GM23248 (cell line): Measurements from ENCODE around the gene SKAP1. TPM values are rescaled to one million over a fixed set of nuclear protein-coding genes. Genes with fewer than 3 reads are reported as not detected.

Source experiments
- DNase-seq: peaks from one replicate; pipeline ENCODE4 v3.0.0-alpha.2; 2015
- H2AFZ ChIP-seq: fragments of 200-600 bp; sonication (generic); 2 replicates; pipeline ENCODE4 v1.6.1; 2016; ENCODE audit warnings: antibody characterized with exemption
- H3F3A ChIP-seq: fragments of 200-600 bp; sonication (generic); 2 replicates; pipeline ENCODE4 v1.6.1; 2016; ENCODE audit warnings: mild to moderate bottlenecking, antibody characterized with exemption, mixed run types; ENCODE audit not compliant: insufficient read depth
- H3K27ac ChIP-seq: fragments of 200-600 bp; sonication (generic); 2 replicates; pipeline ENCODE4 v1.5.1; 2016; ENCODE audit warnings: mild to moderate bottlenecking
- H3K27me3 ChIP-seq: fragments of 200-600 bp; sonication (generic); replicated peaks from 2 replicates; pipeline ENCODE4 v1.6.1; 2016; ENCODE audit warnings: mild to moderate bottlenecking; ENCODE audit not compliant: insufficient read depth
- H3K36me3 ChIP-seq: fragments of 200-600 bp; sonication (generic); 2 replicates; pipeline ENCODE4 v1.6.1; 2016; ENCODE audit warnings: low read depth, mild to moderate bottlenecking
- H3K4me1 ChIP-seq: fragments of 200-600 bp; sonication (generic); 2 replicates; pipeline ENCODE4 v1.6.1; 2016; ENCODE audit warnings: mild to moderate bottlenecking; ENCODE audit not compliant: insufficient read depth
- H3K4me2 ChIP-seq: fragments of 200-600 bp; sonication (generic); one replicate; pipeline ENCODE4 v1.6.1; 2016; ENCODE audit warnings: mild to moderate bottlenecking; ENCODE audit not compliant: unreplicated experiment
- H3K4me3 ChIP-seq: fragments of 200-600 bp; sonication (generic); 2 replicates; pipeline ENCODE4 v1.5.1; 2016; ENCODE audit warnings: mild to moderate bottlenecking
- H3K79me2 ChIP-seq: fragments of 200-600 bp; sonication (generic); 2 replicates; pipeline ENCODE4 v1.6.1; 2016; ENCODE audit warnings: mild to moderate bottlenecking; ENCODE audit not compliant: insufficient read depth
- H3K9ac ChIP-seq: fragments of 200-600 bp; sonication (generic); 2 replicates; pipeline ENCODE4 v1.6.1; 2016; ENCODE audit warnings: mild to moderate bottlenecking
- H3K9me2 ChIP-seq: fragments of 200-600 bp; sonication (generic); 2 replicates; pipeline ENCODE4 v1.6.1; 2016; ENCODE audit warnings: mixed run types, mild to moderate bottlenecking, moderate library complexity; ENCODE audit not compliant: insufficient read depth
- H3K9me3 ChIP-seq: fragments of 200-600 bp; sonication (generic); one replicate; pipeline ENCODE4 v1.6.1; 2017; ENCODE audit warnings: low read depth
- H4K20me1 ChIP-seq: fragments of 200-600 bp; sonication (generic); 2 replicates; pipeline ENCODE4 v1.6.0; 2016; ENCODE audit not compliant: insufficient read depth
- EZH2 ChIP-seq: fragments of 200-600 bp; sonication (generic); IDR thresholded peaks from 2 replicates; pipeline ENCODE4 v1.6.1; 2018; ENCODE audit warnings: antibody characterized with exemption, mild to moderate bottlenecking; ENCODE audit not compliant: insufficient read depth, poor library complexity, severe bottlenecking
- EZH2phosphoT487 ChIP-seq: fragments of 200-600 bp; sonication (generic); IDR thresholded peaks from 2 replicates; pipeline ENCODE4 v1.6.1; 2018; ENCODE audit warnings: antibody characterized with exemption, moderate library complexity, mild to moderate bottlenecking, low read depth; ENCODE audit not compliant: insufficient read depth
- WGBS, 2 experiments: methylation state at CpG; one replicate each; pipeline ENCODE4 v1.1.6; 2015 to 2017; ENCODE audit warnings: low lambda C conversion rate in 2 of 2, low coverage in 1 of 2; ENCODE audit errors: missing lambda C conversion rate in 2 of 2; 5-methylcytosine and 5-hydroxymethylcytosine counted together
- in situ Hi-C: fragments of 300-500 bp; cut with MboI; formaldehyde crosslinking; loops from 2 replicates; pipeline ENCODE4 v1.15.0; 2020
- polyA plus RNA-seq: library from polyadenylated mRNA; unstranded; fragments of >200 nt; fragmentation: Nextera tagmentation; extraction: Ambion mirVana; gene quantifications from 2 replicates; pipeline ENCODE4 v1.2.1, GENCODE V29; 2016
- total RNA-seq: library from RNA; depleted of rRNA; stranded (reverse); fragments of >200 nt; shearing (Covaris generic); gene quantifications from 2 replicates; pipeline ENCODE4 v1.2.3, GENCODE V29; 2014

SKAP1 gene
- total and polyA plus RNA-seq, 2 experiments from 2014 or later = not detected

DNA sequence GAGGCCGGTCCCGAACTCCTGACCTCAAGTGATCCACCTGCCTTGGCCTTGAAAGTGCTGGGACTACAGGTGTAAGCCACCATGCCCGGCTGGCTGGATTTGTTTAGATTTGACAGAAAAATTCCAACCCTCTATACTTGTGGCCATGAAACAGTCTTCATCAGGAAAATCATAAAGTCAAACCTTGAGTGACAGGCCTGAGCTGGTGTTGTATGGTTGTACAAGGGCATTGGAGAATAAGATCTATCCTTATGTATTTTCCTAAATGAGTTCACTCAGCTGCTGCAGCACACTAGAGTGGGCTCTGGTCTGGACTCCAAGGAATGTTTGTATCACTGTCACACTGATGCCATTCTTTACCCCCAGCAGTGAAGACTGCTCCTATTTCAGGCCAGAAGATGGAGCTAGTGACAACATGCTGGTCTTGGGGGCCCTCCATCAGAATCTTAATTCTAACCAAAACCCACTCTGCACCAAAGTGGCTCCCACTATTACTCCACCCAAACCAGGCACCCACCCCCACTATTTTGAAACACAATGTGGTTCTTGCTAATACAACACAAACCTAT lies 295.0 kb downstream of the SKAP1 start:
- Histone ChIP-seq H3K4me3 (no peak overlapping the region), H3K36me3 (no peaks in the 10 kb centered on the region), H3K4me1 (no peaks in the 10 kb centered on the region), H2AFZ (no peak overlapping the region), H3K4me2 (no peak overlapping the region), H3K27me3 (peaks cover 4% of the 10 kb centered on the region; the same call in 1 of the 2 replicates), H3K27ac (no peak overlapping the region), H3K79me2 (no peaks in the 10 kb centered on the region), H3K9ac (no peak overlapping the region), H4K20me1 (no peaks in the 10 kb centered on the region), H3K9me3 (no peaks in the 10 kb centered on the region), H3F3A (no peaks in the 10 kb centered on the region), H3K9me2 (no peaks in the 10 kb centered on the region)
- in situ Hi-C loops = no loop called here
- DNase-seq = no peak
- WGBS, 2 experiments = 88 to 91% methylated on average over 3 of the region's 3 CpGs
- no peak for TF ChIP-seq EZH2
- TF ChIP-seq EZH2phosphoT487 = no peak

GRCh38 chr17:48132385-48132784 lies 297.6 kb downstream of the SKAP1 start:
- Histone ChIP-seq H3K4me3 (no peak overlapping the region), H3F3A (0 out of 2 replicates have a peak, but pooled peaks cover 6% of the 10 kb centered on the region), H3K9ac (no peak overlapping the region), H3K4me2 (no peak overlapping the region), H4K20me1 (no peaks in the 10 kb centered on the region), H3K79me2 (no peaks in the 10 kb centered on the region), H3K27ac (no peak overlapping the region), H3K27me3 (no peaks in the 10 kb centered on the region), H3K36me3 (no peaks in the 10 kb centered on the region), H2AFZ (no peak overlapping the region), H3K9me3 (no peaks in the 10 kb centered on the region), H3K4me1 (0 out of 2 replicates have a peak, but pooled peaks cover 4% of the 10 kb centered on the region), H3K9me2 (no peaks in the 10 kb centered on the region)
- in situ Hi-C loops = no loop called here
- DNase-seq = no peak
- 68 to 76% methylated on average over 4 to 5 of the region's 5 CpGs for WGBS, 2 experiments
- TF ChIP-seq EZH2phosphoT487 (no peak), EZH2 (no peak)

DNA sequence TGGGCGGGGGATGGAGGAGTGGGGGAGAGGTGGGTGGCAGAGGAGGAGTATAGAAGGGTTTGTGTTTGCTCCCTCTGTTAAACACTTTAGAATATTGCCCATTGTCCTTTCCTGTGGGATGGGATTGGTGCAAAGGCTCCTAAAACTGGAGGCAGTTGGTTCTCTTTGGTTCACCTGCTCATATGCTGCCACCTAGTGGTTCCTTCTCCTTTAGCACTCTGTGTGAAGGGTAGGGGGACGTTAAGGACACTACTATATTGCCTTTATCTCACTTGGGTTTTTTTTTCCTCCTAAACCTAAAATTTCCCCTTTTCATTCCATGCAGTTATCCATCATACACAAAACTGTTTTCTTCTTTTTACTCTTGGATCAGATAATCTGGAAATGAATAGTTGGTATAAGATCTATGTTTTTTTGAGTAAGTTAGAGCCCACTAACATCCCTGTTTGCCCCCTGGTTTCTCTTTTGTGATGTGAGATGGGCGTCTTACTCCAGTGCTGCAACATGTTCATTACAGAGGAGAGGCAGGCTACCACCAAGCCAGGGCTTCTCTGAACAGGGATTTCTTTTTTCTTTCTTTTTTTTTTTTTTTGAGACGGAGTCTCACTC lies 298.7 kb downstream of the SKAP1 start:
- Histone ChIP-seq H3K9me2 (no peaks in the 10 kb centered on the region), H3K79me2 (no peaks in the 10 kb centered on the region), H3K4me3 (no peak overlapping the region), H2AFZ (no peak overlapping the region), H3K4me1 (0 out of 2 replicates have a peak, but pooled peaks cover 9% of the 10 kb centered on the region), H3K27me3 (no peaks in the 10 kb centered on the region), H3K9me3 (no peaks in the 10 kb centered on the region), H3K4me2 (no peak overlapping the region), H3K9ac (no peak overlapping the region), H3F3A (0 out of 2 replicates have a peak, but pooled peaks cover 6% of the 10 kb centered on the region), H3K27ac (no peak overlapping the region), H4K20me1 (no peaks in the 10 kb centered on the region), H3K36me3 (no peaks in the 10 kb centered on the region)
- 28 to 35% methylated on average over 4 of the region's 4 CpGs for WGBS, 2 experiments
- DNase-seq = peak; percentile 75
- in situ Hi-C loops = no loop called here
- TF ChIP-seq EZH2 (no peak), EZH2phosphoT487 (no peak)

- Histone ChIP-seq H3K36me3 (no peaks in the 10 kb centered on the region), H3K9ac (no peak overlapping the region), H3K27ac (no peak overlapping the region), H3F3A (0 out of 2 replicates have a peak, but pooled peaks cover 6% of the 10 kb centered on the region), H3K4me1 (0 out of 2 replicates have a peak, but pooled peaks cover 9% of the 10 kb centered on the region), H3K4me3 (no peak overlapping the region), H3K4me2 (no peak overlapping the region), H3K79me2 (no peaks in the 10 kb centered on the region), H3K27me3 (no peaks in the 10 kb centered on the region), H3K9me3 (no peaks in the 10 kb centered on the region), H3K9me2 (no peaks in the 10 kb centered on the region), H4K20me1 (no peaks in the 10 kb centered on the region), H2AFZ (no peak overlapping the region)
- WGBS, 2 experiments = 25 to 30% methylated on average over 5 of the region's 5 CpGs
- in situ Hi-C loops = no loop called here
- TF ChIP-seq EZH2phosphoT487 = no peak
- TF ChIP-seq EZH2 = no peak
- no peak for DNase-seq
Observed at GRCh38 chr17:48129981-48130380, 300.0 kb downstream of the SKAP1 start.
